ENCODE measurements around the gene COLEC11.
"Not testable (repeated sequence)": the region's sequence is repeated elsewhere in the genome, so short reads cannot be mapped to it uniquely, and the experiment has no call there.

Gene COLEC11

DNA sequence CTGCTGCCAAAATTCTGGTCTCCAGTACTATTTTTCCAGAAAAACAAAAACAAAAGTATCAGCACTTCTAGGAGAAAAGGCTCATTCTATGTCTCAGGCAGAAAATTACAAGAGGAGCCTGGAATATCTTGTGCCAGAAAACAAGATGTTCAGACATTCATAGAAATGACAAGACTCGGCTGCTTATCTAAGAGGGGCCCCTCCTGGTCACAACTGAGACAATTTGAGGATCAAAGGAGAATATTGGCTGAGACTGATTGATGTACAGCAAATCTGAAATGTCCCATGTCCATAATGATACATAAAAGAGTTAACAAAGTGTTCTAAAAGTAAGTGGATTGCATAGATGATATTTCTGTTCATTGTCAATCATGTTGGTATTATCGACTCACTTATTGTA, 22.3 kb upstream of the COLEC11 start:
- no peaks in the 10 kb centered on the region for H3K27me3 ChIP-seq (replicated peaks; ENCODE audit: control insufficient read depth, insufficient read depth, low read length)
- TF ChIP-seq, protein P1, sequence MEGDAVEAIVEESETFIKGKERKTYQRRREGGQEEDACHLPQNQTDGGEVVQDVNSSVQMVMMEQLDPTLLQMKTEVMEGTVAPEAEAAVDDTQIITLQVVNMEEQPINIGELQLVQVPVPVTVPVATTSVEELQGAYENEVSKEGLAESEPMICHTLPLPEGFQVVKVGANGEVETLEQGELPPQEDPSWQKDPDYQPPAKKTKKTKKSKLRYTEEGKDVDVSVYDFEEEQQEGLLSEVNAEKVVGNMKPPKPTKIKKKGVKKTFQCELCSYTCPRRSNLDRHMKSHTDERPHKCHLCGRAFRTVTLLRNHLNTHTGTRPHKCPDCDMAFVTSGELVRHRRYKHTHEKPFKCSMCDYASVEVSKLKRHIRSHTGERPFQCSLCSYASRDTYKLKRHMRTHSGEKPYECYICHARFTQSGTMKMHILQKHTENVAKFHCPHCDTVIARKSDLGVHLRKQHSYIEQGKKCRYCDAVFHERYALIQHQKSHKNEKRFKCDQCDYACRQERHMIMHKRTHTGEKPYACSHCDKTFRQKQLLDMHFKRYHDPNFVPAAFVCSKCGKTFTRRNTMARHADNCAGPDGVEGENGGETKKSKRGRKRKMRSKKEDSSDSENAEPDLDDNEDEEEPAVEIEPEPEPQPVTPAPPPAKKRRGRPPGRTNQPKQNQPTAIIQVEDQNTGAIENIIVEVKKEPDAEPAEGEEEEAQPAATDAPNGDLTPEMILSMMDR (IDR thresholded peaks at IDR 0.05; ENCODE audit: insufficient read depth, low read length, poor library complexity, severe bottlenecking) = no peak
- no peak for DNase-seq (ENCODE audit: extremely low read depth, insufficient read length)
- H3K36me3 ChIP-seq (ENCODE audit: control insufficient read depth, insufficient read depth, low read length) = 0 out of 2 replicates have a peak, but pooled peaks cover 4% of the 10 kb centered on the region
- H3K4me3 ChIP-seq (replicated peaks; ENCODE audit: low read depth, low read length) = no peak overlapping the region

DNA sequence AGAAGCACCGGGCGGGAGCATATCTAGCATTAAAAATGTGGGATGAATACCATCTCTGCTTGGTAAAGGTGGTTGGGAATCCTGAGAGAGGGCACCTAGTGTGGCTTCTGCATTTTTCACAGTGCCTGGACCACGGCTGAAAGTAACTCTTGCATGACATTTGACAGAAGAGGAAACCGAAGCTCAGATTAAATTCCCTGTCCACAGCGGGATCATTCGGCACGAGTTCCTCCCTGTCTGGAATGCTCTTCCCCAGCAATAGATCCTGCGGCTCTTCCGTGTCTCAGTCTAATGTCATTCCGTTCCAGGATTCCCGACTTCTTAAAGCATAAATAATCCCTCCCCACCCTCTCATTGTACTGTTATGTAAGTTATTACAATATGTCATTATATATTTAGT, 20.8 kb upstream of the COLEC11 start:
- TF ChIP-seq, protein P1 (IDR thresholded peaks at IDR 0.05; ENCODE audit: insufficient read depth, low read length, poor library complexity, severe bottlenecking) = no peak
- Histone ChIP-seq H3K36me3 (ENCODE audit: control insufficient read depth, insufficient read depth, low read length) (peaks cover 9% of the 10 kb centered on the region), H3K27me3 (replicated peaks; ENCODE audit: control insufficient read depth, insufficient read depth, low read length) (no peaks in the 10 kb centered on the region), H3K4me3 (replicated peaks; ENCODE audit: low read depth, low read length) (no peak overlapping the region)
- no peak for DNase-seq (ENCODE audit: extremely low read depth, insufficient read length)

GRCh38 chr2:3575534-3576262, 19.2 kb upstream of the COLEC11 start:
- H3K27me3 ChIP-seq (replicated peaks; ENCODE audit: control insufficient read depth, insufficient read depth, low read length) = no peaks in the 10 kb centered on the region
- TF ChIP-seq, protein P1 (IDR thresholded peaks at IDR 0.05; ENCODE audit: insufficient read depth, low read length, poor library complexity, severe bottlenecking) = no peak
- H3K4me3 ChIP-seq (replicated peaks; ENCODE audit: low read depth, low read length) = peak overlapping the region; percentile 85
- H3K36me3 ChIP-seq (ENCODE audit: control insufficient read depth, insufficient read depth, low read length) = peaks cover 16% of the 10 kb centered on the region
- DNase-seq (ENCODE audit: extremely low read depth, insufficient read length) = peak; percentile 54

DNA sequence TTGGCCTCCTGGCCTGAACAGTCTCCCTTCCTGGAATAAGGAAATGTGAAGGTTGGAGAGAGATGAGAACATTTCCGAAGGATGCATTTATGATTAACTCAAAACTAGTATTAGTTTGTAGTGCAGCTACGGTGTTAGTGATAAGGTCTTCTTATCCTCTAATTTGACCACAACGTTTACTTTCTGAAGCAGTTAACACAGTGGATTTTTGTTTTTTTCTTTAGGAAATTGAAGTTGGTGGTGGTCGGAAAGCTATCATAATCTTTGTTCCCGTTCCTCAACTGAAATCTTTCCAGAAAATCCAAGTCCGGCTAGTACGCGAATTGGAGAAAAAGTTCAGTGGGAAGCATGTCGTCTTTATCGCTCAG, 18.7 kb upstream of the COLEC11 start:
- DNase-seq (ENCODE audit: extremely low read depth, insufficient read length); H3K27me3 ChIP-seq (replicated peaks; ENCODE audit: control insufficient read depth, insufficient read depth, low read length): not testable (repeated sequence)
- peak overlapping the region; percentile 85 for H3K4me3 ChIP-seq (replicated peaks; ENCODE audit: low read depth, low read length)
- H3K36me3 ChIP-seq (ENCODE audit: control insufficient read depth, insufficient read depth, low read length) = peaks cover 19% of the 10 kb centered on the region

DNA sequence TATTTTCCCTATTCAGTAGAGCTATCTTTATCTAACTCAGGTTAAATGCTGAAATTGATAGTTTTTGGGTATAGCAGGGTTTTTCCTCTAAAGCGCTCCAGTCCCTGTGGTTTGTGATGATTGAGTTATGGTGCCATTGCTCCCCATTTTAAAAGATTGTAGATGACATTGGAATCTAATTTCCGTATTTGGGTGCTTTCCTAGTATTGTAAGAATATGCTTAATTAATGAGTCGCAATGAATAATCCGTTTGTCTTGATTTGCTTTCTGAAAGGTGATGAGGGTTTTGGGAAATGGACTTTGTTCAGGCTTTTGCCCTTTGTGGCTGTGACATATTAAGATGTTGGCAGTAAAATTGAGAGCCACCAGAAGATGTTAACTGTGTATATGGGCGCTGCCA, 15.9 kb upstream of the COLEC11 start:
- DNase-seq (ENCODE audit: extremely low read depth, insufficient read length) = no peak
- TF ChIP-seq, protein P1 (IDR thresholded peaks at IDR 0.05; ENCODE audit: insufficient read depth, low read length, poor library complexity, severe bottlenecking) = no peak
- no peak overlapping the region; the same call in 1 of the 2 replicates for H3K4me3 ChIP-seq (replicated peaks; ENCODE audit: low read depth, low read length)
- H3K27me3 ChIP-seq (replicated peaks; ENCODE audit: control insufficient read depth, insufficient read depth, low read length) = no peaks in the 10 kb centered on the region
- peaks cover 25% of the 10 kb centered on the region for H3K36me3 ChIP-seq (ENCODE audit: control insufficient read depth, insufficient read depth, low read length)

- peaks cover 27% of the 10 kb centered on the region for H3K36me3 ChIP-seq (ENCODE audit: control insufficient read depth, insufficient read depth, low read length)
- no peaks in the 10 kb centered on the region for H3K27me3 ChIP-seq (replicated peaks; ENCODE audit: control insufficient read depth, insufficient read depth, low read length)
- TF ChIP-seq, protein P1 (IDR thresholded peaks at IDR 0.05; ENCODE audit: insufficient read depth, low read length, poor library complexity, severe bottlenecking) = no peak
- DNase-seq (ENCODE audit: extremely low read depth, insufficient read length) = no peak
- H3K4me3 ChIP-seq (replicated peaks; ENCODE audit: low read depth, low read length) = no peak overlapping the region
These were observed 14.5 kb upstream of the COLEC11 start for GRCh38 chr2:3580449-3580848.

Measured in GM06990 (cell line).